ENCODE data around the gene TEPSIN. TPM values are rescaled to one million over a fixed set of nuclear protein-coding genes. Genes with fewer than 3 reads are reported as not detected.

TEPSIN gene
- total RNA-seq, 1 experiment from 2014 or later, result 29.3 TPM

GRCh38 chr17:81199482-81199830 is 39.4 kb downstream of the TEPSIN start:
- Histone ChIP-seq H3K4me3 (no peak overlapping the region), H3K27ac (no peak overlapping the region), H3K27me3 (no peaks in the 10 kb centered on the region), H3K9me3 (replicated peaks) (no peaks in the 10 kb centered on the region), H3K4me1 (no peaks in the 10 kb centered on the region; the same call in 1 of the 2 replicates), H3K36me3 (peaks cover 52% of the 10 kb centered on the region)
- no peak for DNase-seq

GRCh38 chr17:81198826-81199481 is 39.9 kb downstream of the TEPSIN start:
- H3K27me3 ChIP-seq, result no peaks in the 10 kb centered on the region
- no peak for DNase-seq
- no peak overlapping the region for H3K4me3 ChIP-seq
- no peaks in the 10 kb centered on the region; the same call in 1 of the 2 replicates for H3K4me1 ChIP-seq
- H3K36me3 ChIP-seq, result peaks cover 54% of the 10 kb centered on the region
- no peaks in the 10 kb centered on the region for H3K9me3 ChIP-seq (replicated peaks)
- H3K27ac ChIP-seq, result no peak overlapping the region

DNA sequence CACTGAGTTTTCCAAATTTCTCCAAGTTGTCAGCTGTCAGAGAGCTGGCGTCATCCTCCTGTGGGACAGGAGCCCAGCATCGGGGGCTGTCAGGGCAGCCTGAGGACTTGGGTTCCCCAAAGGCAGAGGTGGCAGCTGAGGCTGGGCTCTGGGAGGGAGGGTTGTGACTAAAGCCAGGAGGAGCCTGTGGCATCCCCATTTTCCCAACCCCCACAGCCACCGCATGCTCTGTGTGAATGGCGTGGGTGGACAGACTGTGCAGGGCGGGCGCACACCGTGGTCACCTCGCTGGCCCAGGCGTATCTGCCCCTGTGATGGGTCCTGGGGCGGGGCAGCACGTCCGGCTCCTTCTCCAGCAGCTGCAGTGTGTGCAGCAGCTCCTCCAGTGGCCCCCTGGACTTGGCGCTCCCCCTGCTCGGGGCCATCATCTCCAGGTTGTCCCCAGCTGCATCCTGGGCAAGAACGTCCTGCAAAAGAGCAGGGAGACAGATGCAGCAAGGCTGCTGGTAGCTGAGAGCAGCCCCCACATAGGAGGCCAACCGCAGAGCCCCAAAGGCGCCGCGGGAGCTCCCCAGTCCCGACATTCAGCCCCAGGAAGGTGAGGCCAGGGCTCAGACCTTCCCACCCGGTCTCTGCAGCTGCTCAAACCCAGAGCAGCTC is 40.9 kb downstream of the TEPSIN start:
- peaks cover 44% of the 10 kb centered on the region for H3K36me3 ChIP-seq
- no peak overlapping the region for H3K27ac ChIP-seq
- H3K27me3 ChIP-seq, result no peaks in the 10 kb centered on the region
- H3K4me3 ChIP-seq, result no peak overlapping the region
- no peak for DNase-seq
- H3K4me1 ChIP-seq, result no peaks in the 10 kb centered on the region; the same call in 1 of the 2 replicates
- H3K9me3 ChIP-seq (replicated peaks), result no peaks in the 10 kb centered on the region

- no peak for DNase-seq
- peaks cover 41% of the 10 kb centered on the region for H3K36me3 ChIP-seq
- H3K27me3 ChIP-seq, result no peaks in the 10 kb centered on the region
- no peak overlapping the region for H3K27ac ChIP-seq
- H3K4me3 ChIP-seq, result no peak overlapping the region
- no peaks in the 10 kb centered on the region; the same call in 1 of the 2 replicates for H3K4me1 ChIP-seq
- no peaks in the 10 kb centered on the region for H3K9me3 ChIP-seq (replicated peaks)
These were observed 41.5 kb downstream of the TEPSIN start for GRCh38 chr17:81197409-81197795.

- no peaks in the 10 kb centered on the region; the same call in 1 of the 2 replicates for H3K4me1 ChIP-seq
- peaks cover 40% of the 10 kb centered on the region for H3K36me3 ChIP-seq
- H3K27ac ChIP-seq, result no peak overlapping the region
- no peaks in the 10 kb centered on the region for H3K27me3 ChIP-seq
- no peak overlapping the region for H3K4me3 ChIP-seq
- no peaks in the 10 kb centered on the region for H3K9me3 ChIP-seq (replicated peaks)
- DNase-seq, result no peak
These were observed 42.1 kb downstream of the TEPSIN start for GRCh38 chr17:81196505-81197408.

GRCh38 chr17:81195941-81196495 is 42.8 kb downstream of the TEPSIN start:
- Histone ChIP-seq H3K36me3 (peaks cover 38% of the 10 kb centered on the region), H3K4me3 (no peak overlapping the region), H3K9me3 (replicated peaks) (no peaks in the 10 kb centered on the region), H3K4me1 (no peaks in the 10 kb centered on the region; the same call in 1 of the 2 replicates), H3K27ac (no peak overlapping the region), H3K27me3 (no peaks in the 10 kb centered on the region)
- DNase-seq, result no peak

DNA sequence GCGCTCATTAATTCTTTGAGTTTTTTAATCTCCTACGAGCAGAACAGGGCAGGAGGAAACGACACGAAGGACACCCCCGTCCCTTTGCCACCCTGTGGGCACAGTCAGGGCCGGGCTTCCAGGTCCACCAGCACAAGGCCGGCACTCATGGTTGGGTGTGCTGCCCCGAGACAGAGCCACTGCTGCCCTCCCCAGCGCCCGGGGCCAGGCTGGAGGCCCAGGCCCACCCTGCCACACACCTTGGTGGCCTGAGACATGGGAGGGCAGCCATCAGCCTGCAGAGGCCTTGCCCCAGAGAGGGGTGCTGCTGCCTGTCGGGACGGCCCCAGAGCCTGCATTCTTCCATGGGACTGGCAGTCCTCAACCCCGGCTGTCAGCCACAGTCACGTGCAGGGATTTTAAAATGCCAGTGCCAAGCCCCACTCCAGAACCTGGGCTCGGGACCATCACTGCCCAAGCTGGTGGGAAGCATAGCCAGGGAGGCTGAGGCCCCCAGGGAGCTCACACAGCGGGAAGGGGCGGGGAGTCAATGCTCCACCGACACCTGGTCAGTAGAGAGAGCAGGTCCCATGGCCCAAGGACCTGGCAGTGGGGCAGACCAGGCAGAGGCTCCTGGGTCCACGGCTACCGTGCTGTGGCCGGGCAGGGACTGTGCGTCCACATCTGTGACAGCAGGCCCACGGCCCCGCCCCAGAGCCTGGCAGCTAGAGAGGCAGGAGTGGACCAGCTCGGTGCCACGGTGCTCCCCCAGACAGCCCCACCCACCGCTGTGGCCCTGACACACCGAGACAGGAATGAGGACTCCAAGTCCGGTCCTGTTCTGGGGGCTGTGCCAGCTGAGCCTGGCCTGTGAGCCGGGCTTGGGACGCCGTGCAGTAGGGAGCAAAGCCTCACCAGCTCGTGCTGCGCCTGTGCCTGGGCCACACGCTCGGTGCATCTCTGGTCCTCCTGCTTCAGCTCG is 43.6 kb downstream of the TEPSIN start:
- no peak overlapping the region for H3K4me3 ChIP-seq
- peaks cover 38% of the 10 kb centered on the region for H3K36me3 ChIP-seq

GRCh38 chr17:81194225-81194760 is 44.6 kb downstream of the TEPSIN start:
- H3K9me3 ChIP-seq (replicated peaks), result no peaks in the 10 kb centered on the region
- H3K36me3 ChIP-seq, result peaks cover 32% of the 10 kb centered on the region
- H3K27ac ChIP-seq, result no peak overlapping the region
- H3K4me1 ChIP-seq, result no peaks in the 10 kb centered on the region; the same call in 1 of the 2 replicates
- no peaks in the 10 kb centered on the region for H3K27me3 ChIP-seq
- no peak overlapping the region for H3K4me3 ChIP-seq
- no peak for DNase-seq

More for the DNA sequence above, 43.6 kb downstream of the TEPSIN start:
- Histone ChIP-seq H3K9me3 (replicated peaks) (no peaks in the 10 kb centered on the region), H3K4me1 (no peaks in the 10 kb centered on the region; the same call in 1 of the 2 replicates), H3K27me3 (no peaks in the 10 kb centered on the region), H3K27ac (no peak overlapping the region)
- DNase-seq, result no peak

GRCh38 chr17:81193470-81194224 is 45.2 kb downstream of the TEPSIN start:
- H3K4me1 ChIP-seq, result no peaks in the 10 kb centered on the region; the same call in 1 of the 2 replicates
- DNase-seq, result no peak
- no peaks in the 10 kb centered on the region for H3K9me3 ChIP-seq (replicated peaks)
- H3K27ac ChIP-seq, result no peak overlapping the region
- peaks cover 28% of the 10 kb centered on the region for H3K36me3 ChIP-seq
- H3K4me3 ChIP-seq, result no peak overlapping the region
- H3K27me3 ChIP-seq, result no peaks in the 10 kb centered on the region

GRCh38 chr17:81193051-81193410 is 45.8 kb downstream of the TEPSIN start:
- Histone ChIP-seq H3K27me3 (no peaks in the 10 kb centered on the region), H3K9me3 (replicated peaks) (no peaks in the 10 kb centered on the region), H3K36me3 (peaks cover 28% of the 10 kb centered on the region)

DNA sequence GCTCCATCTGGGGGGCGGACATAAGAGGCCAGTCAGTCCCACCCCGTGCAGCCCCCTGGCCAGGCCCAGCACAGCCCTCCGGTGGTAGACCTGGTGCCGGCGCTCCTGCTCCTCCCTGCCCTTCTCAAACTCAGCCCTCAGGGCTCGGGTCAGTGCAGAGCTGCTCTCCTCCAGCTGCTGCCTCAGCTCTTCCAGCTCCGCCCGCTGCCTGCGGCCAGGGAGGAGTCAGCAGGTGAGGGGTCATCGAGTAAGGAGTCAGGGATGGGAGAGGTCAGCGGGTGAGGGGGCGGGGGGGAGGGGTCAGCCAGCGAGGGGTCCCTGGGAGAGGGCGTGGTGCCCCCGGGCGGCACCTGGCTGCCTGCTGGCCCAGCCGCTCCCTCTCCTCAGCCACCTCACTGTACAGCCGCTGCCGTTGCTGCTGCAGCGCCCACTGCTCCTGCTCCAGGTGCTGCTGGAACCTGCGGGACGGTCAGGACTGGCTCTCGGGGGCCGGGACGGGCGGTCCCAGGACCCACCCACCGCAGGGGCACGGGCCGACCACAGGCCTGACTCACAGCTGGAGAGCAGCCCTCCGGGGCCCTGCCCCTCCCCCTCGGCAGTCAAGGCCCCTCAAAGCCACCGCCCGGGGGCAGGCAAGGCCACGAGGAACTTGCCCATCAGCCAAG is 46.3 kb downstream of the TEPSIN start:
- Histone ChIP-seq H3K27me3 (no peaks in the 10 kb centered on the region), H3K36me3 (peaks cover 25% of the 10 kb centered on the region), H3K9me3 (replicated peaks) (no peaks in the 10 kb centered on the region), H3K4me3 (no peak overlapping the region), H3K4me1 (no peaks in the 10 kb centered on the region), H3K27ac (no peak overlapping the region)
- no peak for DNase-seq

More at GRCh38 chr17:81193051-81193410, 45.8 kb downstream of the TEPSIN start:
- H3K4me3 ChIP-seq, result no peak overlapping the region
- no peak for DNase-seq
- no peaks in the 10 kb centered on the region; the same call in 1 of the 2 replicates for H3K4me1 ChIP-seq
- H3K27ac ChIP-seq, result no peak overlapping the region

DNA sequence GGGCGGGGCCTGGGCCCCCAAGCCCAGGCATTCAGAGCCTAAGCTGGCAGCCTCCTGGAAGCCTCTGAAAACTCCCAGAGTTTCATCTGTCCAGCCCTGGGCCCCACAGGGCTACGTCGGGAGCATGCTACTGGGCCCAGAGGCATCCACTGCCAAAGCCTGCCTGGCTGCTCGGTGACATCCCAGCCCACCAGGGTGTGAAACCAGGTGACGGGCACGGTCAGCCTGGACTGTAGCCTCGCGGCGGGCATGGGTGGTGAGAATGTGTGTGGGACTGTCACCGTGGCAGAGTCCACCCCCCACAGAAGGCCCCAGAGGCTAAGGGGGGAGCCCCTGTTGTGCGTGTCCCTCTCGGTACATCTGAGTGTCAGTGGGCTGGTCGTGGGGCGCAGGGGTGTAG is 47.2 kb downstream of the TEPSIN start:
- peaks cover 23% of the 10 kb centered on the region; the same call in 1 of the 2 replicates for H3K36me3 ChIP-seq
- H3K4me3 ChIP-seq, result no peak overlapping the region
- H3K9me3 ChIP-seq (replicated peaks), result no peaks in the 10 kb centered on the region
- H3K27me3 ChIP-seq, result no peaks in the 10 kb centered on the region
- no peak overlapping the region for H3K27ac ChIP-seq
- no peaks in the 10 kb centered on the region for H3K4me1 ChIP-seq
- no peak for DNase-seq

All from SJCRH30 (cell line).